Measurements from ENCODE around the gene NOS1AP. TPM values are rescaled to one million over a fixed set of nuclear protein-coding genes. Genes with fewer than 3 reads are reported as not detected.

The NOS1AP gene
- total RNA-seq, 1 donor: 0.18 TPM

- no peak overlapping the region for H3K4me3 ChIP-seq (ENCODE audit: low read depth, low read length)
- no peak for DNase-seq (ENCODE audit: low read depth)
- TF ChIP-seq CTCF (IDR thresholded peaks at IDR 0.05; ENCODE audit: insufficient read depth, low read length): no peak
Observed at GRCh38 chr1:162358928-162359327, 289.4 kb downstream of the NOS1AP start.

GRCh38 chr1:162359523-162360236 lies 290.2 kb downstream of the NOS1AP start:
- DNase-seq (ENCODE audit: low read depth): no peak
- no peak overlapping the region for H3K4me3 ChIP-seq (ENCODE audit: low read depth, low read length)
- TF ChIP-seq CTCF (IDR thresholded peaks at IDR 0.05; ENCODE audit: insufficient read depth, low read length): no peak

- TF ChIP-seq CTCF (IDR thresholded peaks at IDR 0.05; ENCODE audit: insufficient read depth, low read length): no peak
Observed at GRCh38 chr1:162360237-162360873, 290.9 kb downstream of the NOS1AP start.

GRCh38 chr1:162360874-162361260 lies 291.4 kb downstream of the NOS1AP start:
- TF ChIP-seq CTCF (IDR thresholded peaks at IDR 0.05; ENCODE audit: insufficient read depth, low read length): no peak
- no peak overlapping the region for H3K4me3 ChIP-seq (ENCODE audit: low read depth, low read length)
- no peak for DNase-seq (ENCODE audit: low read depth)

More at GRCh38 chr1:162360237-162360873, 290.9 kb downstream of the NOS1AP start:
- H3K4me3 ChIP-seq (ENCODE audit: low read depth, low read length): no peak overlapping the region
- DNase-seq (ENCODE audit: low read depth): no peak

- H3K4me3 ChIP-seq (ENCODE audit: low read depth, low read length): no peak overlapping the region
- TF ChIP-seq CTCF (IDR thresholded peaks at IDR 0.05; ENCODE audit: insufficient read depth, low read length): no peak
- no peak for DNase-seq (ENCODE audit: low read depth)
Observed at GRCh38 chr1:162361349-162361748, 291.9 kb downstream of the NOS1AP start.

- H3K4me3 ChIP-seq (ENCODE audit: low read depth, low read length): no peak overlapping the region
- no peak for TF ChIP-seq CTCF (IDR thresholded peaks at IDR 0.05; ENCODE audit: insufficient read depth, low read length)
- DNase-seq (ENCODE audit: low read depth): no peak
Observed at GRCh38 chr1:162363823-162364222, 294.3 kb downstream of the NOS1AP start.

Measured in fibroblast of the aortic adventitia (primary cell).